ENCODE measurements around the gene GPC6. TPM values are rescaled to one million over a fixed set of nuclear protein-coding genes. Genes with fewer than 3 reads are reported as not detected.

Gene GPC6
- total and polyA plus RNA-seq, 9 of the 15 experiments (the other 6 are each of a cell fraction or from before 2014, with no cell fraction given), result under 0.01 to 0.20 (median 0.01) TPM; not detected in 4

GRCh38 chr13:93437081-93437480 is 210.5 kb downstream of the GPC6 start:
- ChIA-PET CTCF (ENCODE audit: low intra/inter-chr PET ratio) (no interaction called here), POLR2A (no interaction called here)
- no peaks in the 10 kb centered on the region for H3K4me1 ChIP-seq (replicated peaks in 1 of 2; ENCODE audit: control insufficient read depth in 2 of 2, insufficient read depth in 2 of 2, low read length in 2 of 2)
- H3K4me2 ChIP-seq (ENCODE audit: insufficient read depth, low read length), result no peak overlapping the region
- no peak overlapping the region for H3K27ac ChIP-seq (ENCODE audit: extremely low read depth, low read depth, low read length)
- in situ Hi-C loops (cut with MboI) (no loop called here), intact Hi-C loops (cut with micrococcal nuclease) (no loop called here)
- H3K36me3 ChIP-seq (ENCODE audit: control insufficient read depth, insufficient read depth, low read length), result no peaks in the 10 kb centered on the region
- FAIRE-seq (no peak), DNase-seq (ENCODE audit: extremely low read depth in 1 of 4, low spot score in 3 of 4) (no peak), ATAC-seq (no peak)
- WGBS (ENCODE audit: insufficient coverage, low coverage, missing lambda C conversion rate), result 0% methylated on average over 4 of the region's 4 CpGs
- no peak overlapping the region for H3K9ac ChIP-seq (ENCODE audit: insufficient read depth in 1 of 2, low read depth in 2 of 2, low read length in 2 of 2)
- no peaks in the 10 kb centered on the region for H3K79me2 ChIP-seq (ENCODE audit: control insufficient read depth, insufficient read depth, low read length)
- H3K9me1 ChIP-seq (ENCODE audit: control insufficient read depth, insufficient read depth, low read length), result no peaks in the 10 kb centered on the region
- TF ChIP-seq CAMTA2 (CRISPR knock-in tag; conservative IDR thresholded peaks at IDR 0.05) (no peak), SP2 (IDR thresholded peaks at IDR 0.05; ENCODE audit: extremely low read depth, low read depth, low read length, poor library complexity, severe bottlenecking) (no peak), HMGN3 (IDR thresholded peaks at IDR 0.05; ENCODE audit: borderline replicate concordance, extremely low read depth, insufficient read length, low read depth, low read length) (no peak), HDAC8 (tag; IDR thresholded peaks at IDR 0.05) (no peak), ZNF507 (tag; conservative IDR thresholded peaks at IDR 0.05) (no peak)
- H3K4me3 ChIP-seq, result no peak overlapping the region
- BruUV-seq (replicated peaks), result no TSS peak
- no peaks in the 10 kb centered on the region for H4K20me1 ChIP-seq (replicated peaks; ENCODE audit: control insufficient read depth, insufficient read depth, low read length)
- no peaks in the 10 kb centered on the region for H3K27me3 ChIP-seq (ENCODE audit: control insufficient read depth in 2 of 2, insufficient read depth in 2 of 2, low read length in 2 of 2)
- no peaks in the 10 kb centered on the region for H3K9me3 ChIP-seq (replicated peaks; ENCODE audit: control insufficient read depth, insufficient read depth, low read depth, low read length)
- no peak overlapping the region for H2AFZ ChIP-seq (ENCODE audit: low read depth, low read length)

- no peak overlapping the region for H3K4me3 ChIP-seq
- no peak overlapping the region for H2AFZ ChIP-seq (ENCODE audit: low read depth, low read length)
- CTCF ChIA-PET (ENCODE audit: low intra/inter-chr PET ratio), result no interaction called here
- ATAC-seq (no peak), DNase-seq (ENCODE audit: extremely low read depth in 1 of 4, low spot score in 3 of 4) (no peak), FAIRE-seq (no peak)
- no peaks in the 10 kb centered on the region for H4K20me1 ChIP-seq (replicated peaks; ENCODE audit: control insufficient read depth, insufficient read depth, low read length)
- H3K79me2 ChIP-seq (ENCODE audit: control insufficient read depth, insufficient read depth, low read length), result no peaks in the 10 kb centered on the region
- no peaks in the 10 kb centered on the region for H3K9me3 ChIP-seq (replicated peaks; ENCODE audit: control insufficient read depth, insufficient read depth, low read depth, low read length)
- no peaks in the 10 kb centered on the region for H3K36me3 ChIP-seq (ENCODE audit: control insufficient read depth, insufficient read depth, low read length)
- no peak overlapping the region for H3K27ac ChIP-seq (ENCODE audit: extremely low read depth, low read depth, low read length)
- intact Hi-C loops (cut with micrococcal nuclease) (no loop called here), in situ Hi-C loops (cut with MboI) (no loop called here)
- no peak overlapping the region for H3K4me2 ChIP-seq (ENCODE audit: insufficient read depth, low read length)
- H3K27me3 ChIP-seq (ENCODE audit: control insufficient read depth in 2 of 2, insufficient read depth in 2 of 2, low read length in 2 of 2), result no peaks in the 10 kb centered on the region
- H3K9ac ChIP-seq (ENCODE audit: insufficient read depth in 1 of 2, low read depth in 2 of 2, low read length in 2 of 2), result no peak overlapping the region
- POLR2A ChIA-PET, result no interaction called here
- no TSS peak for BruUV-seq (replicated peaks)
- no peaks in the 10 kb centered on the region for H3K4me1 ChIP-seq (replicated peaks in 1 of 2; ENCODE audit: control insufficient read depth in 2 of 2, insufficient read depth in 2 of 2, low read length in 2 of 2)
- no peaks in the 10 kb centered on the region for H3K9me1 ChIP-seq (ENCODE audit: control insufficient read depth, insufficient read depth, low read length)
- WGBS (ENCODE audit: insufficient coverage, low coverage, missing lambda C conversion rate), result 0% methylated on average over 2 of the region's 2 CpGs
- TF ChIP-seq ESRRA (IDR thresholded peaks at IDR 0.05; ENCODE audit: borderline replicate concordance, low read depth) (no peak), TAF15 (IDR thresholded peaks at IDR 0.05; ENCODE audit: low read depth, low read length) (no peak), MNT (conservative IDR thresholded peaks at IDR 0.05) (no peak), ZNF263 (CRISPR knock-in tag; IDR thresholded peaks at IDR 0.05; ENCODE audit: borderline replicate concordance) (no peak), ZNF280B (CRISPR knock-in tag; IDR thresholded peaks at IDR 0.05) (no peak)
Measured at GRCh38 chr13:93446238-93446637, 219.6 kb downstream of the GPC6 start.
